GM18951 (cell line): ENCODE data around the gene AGFG2.
"Not testable (repeated sequence)": the region's sequence is repeated elsewhere in the genome, so short reads cannot be mapped to it uniquely, and the experiment has no call there.

Source experiments
- POLR2A ChIP-seq: IDR thresholded peaks from 4 replicates; pipeline ENCODE4 v1.6.1; 2011; ENCODE audit warnings: mild to moderate bottlenecking; ENCODE audit not compliant: insufficient read length, insufficient read depth; ENCODE audit errors: extremely low read depth
- in situ Hi-C: fragments of 300-500 bp; cut with MboI; formaldehyde crosslinking; loops from one replicate; pipeline ENCODE4 v1.12.0; 2022; ENCODE audit warnings: low sequenced_read_pairs, mixed read lengths, inconsistent platforms; ENCODE audit not compliant: unreplicated experiment

Gene AGFG2

DNA sequence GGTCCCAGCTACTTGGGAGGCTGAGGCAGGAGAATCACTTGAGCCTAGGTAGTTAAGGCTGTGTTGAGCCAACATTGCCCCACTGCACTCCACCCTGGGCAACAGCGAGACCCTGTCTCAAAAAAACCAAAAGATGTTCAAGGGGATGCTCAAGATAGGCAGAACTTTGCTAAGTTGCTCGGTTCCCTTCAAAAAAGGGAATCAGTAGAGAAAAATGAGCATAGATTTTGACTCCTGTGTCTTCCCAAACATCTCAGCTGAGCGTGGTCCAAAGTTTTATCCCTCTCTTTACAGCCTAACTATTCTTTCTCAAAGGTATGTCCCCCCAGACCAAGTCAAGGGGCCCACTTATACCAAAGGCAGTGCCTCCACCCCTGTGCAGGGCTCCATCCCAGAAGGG, 14.0 kb downstream of the AGFG2 start:
- no peak for TF ChIP-seq POLR2A
- in situ Hi-C loops: loop anchor here (5.0 kb wide), 1 partner anchor 61 kb away; no protein-coding TSS in a partner anchor

- TF ChIP-seq POLR2A: no peak
- in situ Hi-C loops: no loop called here
Observed at GRCh38 chr7:100555701-100556100, 16.7 kb downstream of the AGFG2 start.

DNA sequence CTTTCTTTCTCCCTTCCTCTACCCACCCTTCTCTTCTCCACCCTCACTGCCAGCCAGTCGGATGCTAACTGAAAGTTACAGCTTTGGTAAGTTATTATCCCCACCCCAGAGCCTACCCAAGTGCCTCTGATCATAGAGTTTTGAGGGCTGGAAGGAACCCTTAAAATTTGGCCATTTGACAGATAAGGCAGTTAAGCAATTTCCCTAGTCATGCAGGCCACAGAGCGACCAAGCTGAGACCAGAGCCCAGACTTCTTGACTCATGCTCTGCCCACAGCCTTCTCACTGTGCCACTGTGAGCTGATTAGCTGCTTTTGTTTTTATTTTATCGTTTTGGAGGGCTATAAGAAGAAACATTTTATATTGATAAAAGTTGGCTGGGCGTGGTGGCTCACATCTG, 17.5 kb downstream of the AGFG2 start:
- in situ Hi-C loops: no loop called here
- no peak for TF ChIP-seq POLR2A

DNA sequence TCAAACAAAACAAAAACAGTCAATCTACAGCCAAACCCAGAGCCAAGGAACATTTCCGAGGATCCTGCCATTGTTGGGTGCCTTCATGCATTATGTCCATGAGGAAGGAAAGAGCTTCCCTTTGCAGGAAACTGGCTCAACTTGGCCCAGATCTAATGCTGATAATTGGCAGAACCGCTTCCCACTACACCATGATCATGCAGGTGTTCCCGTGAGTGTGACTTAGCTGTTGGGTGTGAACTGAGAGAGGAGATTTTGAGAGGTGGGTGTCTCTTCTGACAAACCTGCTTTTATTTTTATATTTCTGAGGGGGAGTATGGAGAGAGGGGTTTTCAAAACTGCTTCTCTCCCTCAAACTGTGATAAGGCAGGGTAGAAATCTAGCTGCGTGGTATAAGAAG, 20.1 kb downstream of the AGFG2 start:
- TF ChIP-seq POLR2A: no peak
- in situ Hi-C loops: no loop called here

- TF ChIP-seq POLR2A: no peak
- in situ Hi-C loops: no loop called here
Observed at GRCh38 chr7:100561491-100562194, 22.6 kb downstream of the AGFG2 start.

DNA sequence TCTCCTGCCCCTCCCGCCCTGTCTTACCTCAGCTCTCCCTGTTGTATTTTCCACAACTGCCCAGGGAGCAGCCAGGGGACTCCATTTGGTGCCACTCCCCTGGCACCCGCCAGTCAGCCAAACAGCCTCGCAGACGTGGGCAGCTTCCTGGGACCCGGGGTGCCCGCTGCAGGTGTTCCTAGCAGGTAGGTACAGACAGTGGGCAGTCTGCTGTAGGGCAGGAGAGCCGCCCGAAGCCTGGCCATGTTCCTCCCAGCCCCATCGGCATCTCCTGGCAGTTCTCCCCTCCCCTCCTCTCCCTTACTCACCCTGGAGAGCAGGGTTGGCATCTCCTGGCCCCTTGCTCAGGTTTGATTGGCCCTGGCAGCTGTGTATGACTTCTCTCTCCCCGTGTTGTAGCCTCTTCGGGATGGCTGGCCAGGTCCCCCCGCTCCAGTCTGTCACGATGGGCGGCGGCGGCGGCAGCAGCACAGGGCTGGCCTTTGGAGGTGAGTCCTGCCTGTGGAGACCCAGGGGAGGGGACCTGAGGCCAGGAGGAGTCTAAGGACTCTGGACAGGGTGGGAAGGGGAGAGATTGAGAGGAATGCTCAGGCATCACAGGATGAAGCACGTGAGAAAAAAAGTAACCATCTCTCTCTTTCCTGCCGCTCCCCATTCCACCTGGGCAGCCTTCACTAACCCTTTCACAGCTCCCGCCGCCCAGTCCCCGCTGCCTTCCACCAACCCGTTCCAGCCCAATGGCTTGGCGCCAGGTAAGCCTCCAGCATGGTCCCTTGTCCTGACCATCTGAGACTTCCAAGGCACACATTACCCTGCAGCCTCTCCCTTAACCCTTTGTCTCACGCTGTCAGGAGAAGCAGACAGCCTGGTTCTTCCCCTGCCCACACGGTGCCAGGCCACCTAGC, 23.4 kb downstream of the AGFG2 start:
- in situ Hi-C loops: no loop called here
- TF ChIP-seq POLR2A: no peak

- no peak for TF ChIP-seq POLR2A
- in situ Hi-C loops: no loop called here
Observed at GRCh38 chr7:100563100-100563564, 24.1 kb downstream of the AGFG2 start.

DNA sequence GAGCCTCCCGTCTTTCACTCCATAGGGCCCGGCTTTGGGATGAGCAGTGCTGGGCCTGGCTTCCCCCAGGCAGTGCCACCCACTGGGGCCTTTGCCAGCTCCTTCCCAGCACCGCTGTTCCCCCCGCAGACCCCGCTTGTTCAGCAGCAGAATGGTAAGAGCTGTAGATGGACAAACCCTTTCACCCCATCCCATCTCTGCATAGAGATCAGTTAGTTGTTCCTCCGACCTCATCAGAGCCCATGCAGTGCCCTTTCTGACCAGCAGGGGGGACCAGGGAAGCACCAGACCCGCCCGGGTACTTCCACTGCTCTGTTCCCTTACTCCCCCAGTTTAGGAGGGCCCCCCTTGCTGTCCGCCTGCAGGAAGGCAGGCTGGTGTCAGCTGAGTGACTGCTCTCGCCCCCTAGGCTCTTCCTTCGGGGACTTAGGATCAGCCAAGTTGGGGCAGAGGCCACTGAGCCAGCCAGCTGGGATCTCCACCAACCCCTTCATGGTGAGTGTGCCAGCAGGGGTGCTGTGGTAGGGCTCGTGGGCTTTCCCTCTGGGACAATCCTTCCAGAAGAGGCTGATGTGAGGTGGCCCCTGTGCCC, 24.9 kb downstream of the AGFG2 start:
- TF ChIP-seq POLR2A: peak; percentile 22
- in situ Hi-C loops: no loop called here

DNA sequence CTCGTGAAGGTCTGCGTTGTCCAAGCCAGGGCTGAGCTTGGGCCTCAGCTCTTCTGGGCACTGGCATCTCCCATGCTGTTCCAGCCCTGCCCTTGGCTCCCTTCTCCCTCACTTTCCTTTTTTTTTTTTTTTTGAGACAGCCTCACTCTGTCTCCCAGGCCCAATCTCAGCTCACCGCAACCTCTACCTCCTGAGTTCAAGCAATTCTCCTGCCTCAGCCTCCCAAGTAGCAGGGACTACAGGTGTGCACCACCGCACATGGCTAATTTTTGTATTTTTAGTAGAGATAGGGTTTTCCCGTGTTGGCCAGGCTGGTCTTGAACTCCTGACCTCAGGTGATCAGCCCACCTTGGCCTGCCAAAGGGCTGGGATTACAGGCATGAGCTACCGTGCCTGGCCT, 25.4 kb downstream of the AGFG2 start:
- in situ Hi-C loops: not testable (repeated sequence)

GRCh38 chr7:100565133-100565571, 26.1 kb downstream of the AGFG2 start:
- no peak for TF ChIP-seq POLR2A
- in situ Hi-C loops: no loop called here

DNA sequence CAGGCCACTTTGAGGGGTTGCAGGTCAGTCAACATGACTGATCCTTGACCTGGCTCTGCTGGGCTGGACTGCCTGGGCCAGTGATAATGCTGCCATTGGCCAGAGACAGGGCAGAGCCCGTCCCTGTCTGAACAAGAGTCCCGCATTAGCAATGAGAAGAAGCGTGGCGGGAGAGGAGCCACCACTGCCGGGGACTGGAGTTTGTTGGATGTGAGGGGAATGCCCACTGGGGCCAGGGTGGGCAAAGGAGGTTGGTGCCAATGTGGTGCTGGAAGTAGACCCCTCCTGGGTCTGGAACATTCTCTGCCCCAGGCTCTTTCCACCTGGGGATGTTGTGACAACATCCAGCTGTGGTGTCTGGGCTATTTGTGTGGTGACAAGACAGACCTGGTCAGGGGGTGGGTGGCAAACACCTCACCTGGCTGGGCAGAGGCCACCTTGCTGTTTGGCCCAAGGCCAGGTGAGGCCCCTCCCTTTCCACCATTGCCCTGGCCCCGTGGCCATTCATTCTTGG, 27.1 kb downstream of the AGFG2 start:
- TF ChIP-seq POLR2A: no peak
- in situ Hi-C loops: no loop called here

DNA sequence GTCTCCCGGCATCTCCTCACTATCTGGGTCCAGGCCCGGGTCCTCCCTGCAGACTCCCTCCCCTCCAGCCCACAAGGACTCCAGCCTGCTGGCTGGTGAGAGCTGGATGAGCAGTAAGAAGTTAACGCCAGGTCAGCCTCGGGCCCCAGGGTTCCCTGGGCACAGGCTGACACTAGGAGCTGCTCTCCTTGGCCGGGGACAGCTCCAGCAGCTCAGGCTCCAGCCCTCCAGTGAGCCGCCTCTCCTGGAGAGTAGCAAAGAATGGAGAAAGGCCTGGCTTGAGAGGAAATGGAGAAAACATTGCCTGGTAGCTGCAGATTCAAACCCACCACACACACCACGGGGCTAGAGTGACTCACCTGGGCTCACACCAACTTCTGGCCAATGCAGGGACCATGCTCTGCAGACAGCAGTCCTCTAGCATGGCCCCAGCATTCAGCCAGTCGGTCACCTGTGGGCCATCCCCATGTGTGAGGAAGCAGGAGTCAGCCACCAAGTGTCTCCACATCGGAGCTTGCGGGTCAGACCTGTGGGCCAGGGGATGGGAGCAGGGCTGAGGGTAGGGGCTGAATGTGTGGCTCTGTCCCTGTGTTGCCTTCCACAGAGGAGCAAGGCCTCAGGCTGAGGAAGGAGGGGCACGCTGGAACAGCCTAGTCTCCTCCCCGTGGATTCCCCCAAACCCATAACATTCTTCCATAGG, 28.2 kb downstream of the AGFG2 start:
- no peak for TF ChIP-seq POLR2A
- in situ Hi-C loops: no loop called here

GRCh38 chr7:100567751-100568175, 28.8 kb downstream of the AGFG2 start:
- TF ChIP-seq POLR2A: peak; percentile 20
- in situ Hi-C loops: no loop called here
